H9 (cell line): ENCODE data around the gene SLC24A4. TPM values are rescaled to one million over a fixed set of nuclear protein-coding genes. Genes with fewer than 3 reads are reported as not detected.

Experiments
- DNase-seq: peaks from one replicate; pipeline ENCODE4 v3.0.0-alpha.2; 2017
- H2AFZ ChIP-seq: one replicate; pipeline ENCODE4 v1.6.1; 2013; ENCODE audit warnings: mild to moderate bottlenecking, low read length, control low read depth, moderate library complexity
- H2AK5ac ChIP-seq: 2 replicates; pipeline ENCODE4 v1.6.1; 2013; ENCODE audit warnings: low read length, control low read depth, mixed read lengths; ENCODE audit not compliant: insufficient read length
- H2BK120ac ChIP-seq: one replicate; pipeline ENCODE4 v1.6.1; 2013; ENCODE audit warnings: low read depth, mild to moderate bottlenecking, low read length, control low read depth, inconsistent platforms; ENCODE audit not compliant: poor library complexity, severe bottlenecking
- H2BK12ac ChIP-seq: 2 replicates; pipeline ENCODE4 v1.6.1; 2013; ENCODE audit warnings: low read length, control low read depth, mixed read lengths, low read depth; ENCODE audit not compliant: insufficient read length
- H2BK15ac ChIP-seq: 2 replicates; pipeline ENCODE4 v1.6.1; 2013; ENCODE audit warnings: low read depth, low read length, control low read depth
- H2BK20ac ChIP-seq: one replicate; pipeline ENCODE4 v1.6.1; 2013; ENCODE audit warnings: low read depth, mild to moderate bottlenecking, low read length, control low read depth, inconsistent platforms; ENCODE audit not compliant: poor library complexity, severe bottlenecking
- H2BK5ac ChIP-seq: 2 replicates; pipeline ENCODE4 v1.6.1; 2013; ENCODE audit warnings: low read length, control low read depth, mixed read lengths; ENCODE audit not compliant: insufficient read length
- H3K14ac ChIP-seq: 2 replicates; pipeline ENCODE4 v1.6.1; 2013; ENCODE audit warnings: low read length, control low read depth; ENCODE audit not compliant: insufficient read depth
- H3K18ac ChIP-seq: 2 replicates; pipeline ENCODE4 v1.6.1; 2013; ENCODE audit warnings: low read depth, mild to moderate bottlenecking, mixed read lengths, low read length, control low read depth; ENCODE audit not compliant: insufficient read length
- H3K23ac ChIP-seq: 2 replicates; pipeline ENCODE4 v1.6.1; 2013; ENCODE audit warnings: low read length, control low read depth, mixed read lengths, low read depth; ENCODE audit not compliant: insufficient read length
- H3K23me2 ChIP-seq: 2 replicates; pipeline ENCODE4 v1.6.1; 2013; ENCODE audit warnings: low read depth, mild to moderate bottlenecking, mixed read lengths, low read length, control low read depth; ENCODE audit not compliant: insufficient read length, poor library complexity, severe bottlenecking
- H3K27ac ChIP-seq: 2 replicates; pipeline ENCODE4 v1.5.1; 2013; ENCODE audit warnings: low read length, control low read depth, mixed read lengths, low read depth; ENCODE audit not compliant: insufficient read length
- H3K27me3 ChIP-seq: 2 replicates; pipeline ENCODE4 v1.6.1; 2013; ENCODE audit warnings: low read length, control low read depth, inconsistent platforms; ENCODE audit not compliant: insufficient read depth
- H3K4ac ChIP-seq: 2 replicates; pipeline ENCODE4 v1.6.1; 2013; ENCODE audit warnings: low read depth, mild to moderate bottlenecking, control low read depth, inconsistent platforms, low read length, moderate library complexity
- H3K4me1 ChIP-seq: 2 replicates; pipeline ENCODE4 v1.6.1; 2013; ENCODE audit warnings: low read length, control low read depth, inconsistent platforms; ENCODE audit not compliant: insufficient read depth
- H3K4me2 ChIP-seq: 2 replicates; pipeline ENCODE4 v1.6.1; 2013; ENCODE audit warnings: low read length, control low read depth, mixed read lengths; ENCODE audit not compliant: insufficient read length, insufficient read depth
- H3K56ac ChIP-seq: 2 replicates; pipeline ENCODE4 v1.6.1; 2013; ENCODE audit warnings: low read depth, mild to moderate bottlenecking, mixed read lengths, low read length, control low read depth; ENCODE audit not compliant: insufficient read length
- H3K79me1 ChIP-seq: 2 replicates; pipeline ENCODE4 v1.6.1; 2013; ENCODE audit warnings: low read depth, mild to moderate bottlenecking, moderate library complexity, low read length, control low read depth, inconsistent platforms; ENCODE audit not compliant: insufficient read depth, poor library complexity, severe bottlenecking
- H3K79me2 ChIP-seq: 2 replicates; pipeline ENCODE4 v1.6.1; 2013; ENCODE audit warnings: low read length, control low read depth, inconsistent platforms; ENCODE audit not compliant: insufficient read depth
- H3K9ac ChIP-seq: 2 replicates; pipeline ENCODE4 v1.6.1; 2013; ENCODE audit warnings: low read length, control low read depth, mixed read lengths; ENCODE audit not compliant: insufficient read length; ENCODE audit errors: extremely low read depth
- H3K9me3 ChIP-seq: one replicate; pipeline ENCODE4 v1.6.1; 2013; ENCODE audit warnings: low read depth, low read length, inconsistent platforms; ENCODE audit not compliant: control insufficient read depth
- H3T11ph ChIP-seq: one replicate; pipeline ENCODE4 v1.6.1; 2013; ENCODE audit warnings: mild to moderate bottlenecking, low read length, control low read depth, inconsistent platforms
- H4K20me1 ChIP-seq: one replicate; pipeline ENCODE4 v1.6.1; 2013; ENCODE audit not compliant: control insufficient read depth, insufficient read length, insufficient read depth
- H4K5ac ChIP-seq: 2 replicates; pipeline ENCODE4 v1.6.1; 2013; ENCODE audit warnings: low read depth, mild to moderate bottlenecking, mixed read lengths, low read length, control low read depth; ENCODE audit not compliant: insufficient read length
- H4K8ac ChIP-seq: replicated peaks from 2 replicates; pipeline ENCODE4 v1.6.1; 2013; ENCODE audit warnings: low read length, control low read depth, mixed read lengths, low read depth; ENCODE audit not compliant: insufficient read length
- H4K91ac ChIP-seq: 2 replicates; pipeline ENCODE4 v1.6.1; 2013; ENCODE audit warnings: low read depth, mild to moderate bottlenecking, moderate library complexity, mixed read lengths, low read length, control low read depth; ENCODE audit not compliant: insufficient read length
- H3K27ac Mint-ChIP-seq, 3 experiments: 2 replicates in 2 of 3; 3 replicates in 1 of 3; pipeline ENCODE4 v1.8.0; 2020 to 2021; ENCODE audit warnings: mixed read lengths in 3 of 3, mild to moderate bottlenecking in 1 of 3, moderate library complexity in 1 of 3
- H3K27me3 Mint-ChIP-seq: 2 replicates; pipeline ENCODE4 v1.8.0; 2021; ENCODE audit warnings: low read depth, mild to moderate bottlenecking, moderate library complexity, mixed read lengths
- H3K36me3 Mint-ChIP-seq, 3 experiments: 2 replicates in 2 of 3; 3 replicates in 1 of 3; pipeline ENCODE4 v1.8.0; 2020 to 2021; ENCODE audit warnings: low read depth in 3 of 3, mixed read lengths in 3 of 3; ENCODE audit not compliant: insufficient read depth in 1 of 3
- H3K4me1 Mint-ChIP-seq, 2 experiments: 2 replicates each; pipeline ENCODE4 v1.8.0; 2020; ENCODE audit warnings: mixed read lengths in 2 of 2
- H3K4me3 Mint-ChIP-seq, 2 experiments: 2 replicates in 1 of 2; 3 replicates in 1 of 2; pipeline ENCODE4 v1.8.0; 2020 to 2021; ENCODE audit warnings: mild to moderate bottlenecking in 2 of 2, mixed read lengths in 2 of 2, moderate library complexity in 1 of 2
- H3K9me3 Mint-ChIP-seq, 2 experiments: 2 replicates in 1 of 2; 3 replicates in 1 of 2; pipeline ENCODE4 v1.8.0; 2020; ENCODE audit warnings: mild to moderate bottlenecking in 2 of 2, mixed read lengths in 2 of 2, moderate library complexity in 1 of 2
- CTCF ChIP-seq: fragments of 200-600 bp; sonication (generic); conservative IDR thresholded peaks from 3 replicates; pipeline ENCODE4 v1.8.0; 2021; ENCODE audit warnings: antibody characterized with exemption, mild to moderate bottlenecking
- WGBS: extraction: QIAGEN DNeasy Blood & Tissue Kit; methylation state at CpG from one replicate; pipeline ENCODE4 v1.1.7; 2013; ENCODE audit warnings: missing lambda C conversion rate, low lambda C conversion rate, mixed read lengths; ENCODE audit not compliant: insufficient read length; ENCODE audit errors: extremely low coverage; 5-methylcytosine and 5-hydroxymethylcytosine counted together
- total RNA-seq: library from RNA; stranded (reverse); gene quantifications from 2 replicates; pipeline ENCODE4 v1.2.1, GENCODE V29; 2021

SLC24A4 gene
- total RNA-seq, 1 experiment from 2014 or later, result 0.24 TPM

- Histone ChIP-seq H3K14ac (no peak overlapping the region), H3K4ac (no peak overlapping the region), H3K79me2 (no peaks in the 10 kb centered on the region; the same call in 1 of the 2 replicates), H2BK12ac (no peak overlapping the region), H3K23ac (no peak overlapping the region), H3K18ac (no peak overlapping the region), H3K9me3 (no peaks in the 10 kb centered on the region), H3K56ac (no peak overlapping the region), H3K27me3 (no peaks in the 10 kb centered on the region), H4K20me1 (peaks cover 2% of the 10 kb centered on the region), H2BK5ac (no peak overlapping the region), H3K79me1 (no peaks in the 10 kb centered on the region), H2AFZ (no peak overlapping the region), H4K8ac (no peak overlapping the region), H4K5ac (no peak overlapping the region), H3K23me2 (no peaks in the 10 kb centered on the region), H2AK5ac (no peak overlapping the region), H3K27ac (no peak overlapping the region), H3K9ac (no peak overlapping the region), H3K4me2 (no peak overlapping the region), H3T11ph (no peak overlapping the region), H3K4me1 (no peaks in the 10 kb centered on the region), H2BK15ac (no peak overlapping the region), H2BK120ac (no peak overlapping the region), H4K91ac (no peak overlapping the region), H2BK20ac (no peak overlapping the region)
- H3K27ac Mint-ChIP-seq, result no peak overlapping the region
- H3K4me3 Mint-ChIP-seq, result no peak overlapping the region
- no peak for TF ChIP-seq CTCF
- H3K36me3 Mint-ChIP-seq, result no peaks in the 10 kb centered on the region
- no peaks in the 10 kb centered on the region for H3K4me1 Mint-ChIP-seq
- no peaks in the 10 kb centered on the region; a peak in 1 of 5 replicates for H3K9me3 Mint-ChIP-seq
- WGBS, result no CpG with 5 or more reads among the region's 3 CpGs
- peaks cover under 1% of the 10 kb centered on the region for H3K27me3 Mint-ChIP-seq
- no peak for DNase-seq
These were observed 30.5 kb downstream of the SLC24A4 start for GRCh38 chr14:92353447-92353846.
